ENCODE measurements around the gene MOSPD3.
"Not testable (repeated sequence)": the region's sequence is repeated elsewhere in the genome, so short reads cannot be mapped to it uniquely, and the experiment has no call there.

The MOSPD3 gene

GRCh38 chr7:100611983-100612729 lies at the start of gene MOSPD3:
MOSPD3 (plus strand) TSS chr7:100612540; CDS start chr7:100612792, 252 bp downstream.
- DNase-seq: peak; percentile 99

DNA sequence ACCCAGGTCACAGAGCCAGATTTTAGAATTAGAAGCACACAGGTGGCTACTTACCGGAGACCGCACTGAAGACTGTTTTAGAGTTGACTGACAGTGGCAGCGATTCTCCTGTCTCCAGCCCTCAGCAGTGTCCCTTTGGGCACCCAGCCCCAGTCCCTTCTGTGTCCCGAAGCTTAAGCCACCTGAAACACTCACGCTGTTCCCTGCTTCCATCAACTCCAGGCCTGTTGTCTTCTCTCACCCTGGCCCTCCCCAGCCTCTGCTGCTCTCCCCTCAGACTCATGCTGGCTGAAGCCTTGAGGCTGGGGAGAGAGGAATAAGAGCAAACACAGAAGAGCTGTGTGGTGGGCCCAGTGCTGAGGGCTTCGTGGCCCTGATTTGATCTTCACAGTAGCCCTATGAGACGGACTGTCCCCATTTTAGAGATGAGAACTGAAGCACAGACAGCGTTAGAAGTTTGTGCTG lies 49.2 kb upstream of the MOSPD3 start:
- no peak for DNase-seq

- peak; percentile 81 for DNase-seq
Measured at GRCh38 chr7:100563809-100564400, 48.4 kb upstream of the MOSPD3 start.

DNA sequence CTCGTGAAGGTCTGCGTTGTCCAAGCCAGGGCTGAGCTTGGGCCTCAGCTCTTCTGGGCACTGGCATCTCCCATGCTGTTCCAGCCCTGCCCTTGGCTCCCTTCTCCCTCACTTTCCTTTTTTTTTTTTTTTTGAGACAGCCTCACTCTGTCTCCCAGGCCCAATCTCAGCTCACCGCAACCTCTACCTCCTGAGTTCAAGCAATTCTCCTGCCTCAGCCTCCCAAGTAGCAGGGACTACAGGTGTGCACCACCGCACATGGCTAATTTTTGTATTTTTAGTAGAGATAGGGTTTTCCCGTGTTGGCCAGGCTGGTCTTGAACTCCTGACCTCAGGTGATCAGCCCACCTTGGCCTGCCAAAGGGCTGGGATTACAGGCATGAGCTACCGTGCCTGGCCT lies 47.9 kb upstream of the MOSPD3 start:
- DNase-seq: not testable (repeated sequence)

DNA sequence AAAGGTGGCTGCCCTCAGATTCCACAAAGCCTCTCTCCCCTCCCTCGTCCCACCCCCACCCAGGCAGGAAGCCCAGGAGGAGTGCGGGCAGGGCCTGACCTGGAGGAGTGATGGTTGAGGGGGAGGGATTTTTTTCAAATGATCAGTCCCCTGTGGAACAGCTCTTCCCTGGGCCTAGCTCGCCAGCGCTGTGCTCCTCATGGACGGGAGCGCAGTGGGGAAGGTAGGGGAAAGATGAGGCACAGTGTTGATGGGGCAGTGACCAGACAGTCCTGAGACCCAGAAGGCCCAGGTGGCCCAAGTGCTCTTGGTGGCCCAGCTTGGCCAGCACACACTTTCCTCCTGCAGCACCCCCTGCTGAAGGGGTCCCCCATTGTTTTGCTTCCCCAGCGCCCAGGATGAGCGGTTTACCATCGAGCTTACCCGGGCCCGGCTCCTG lies 47.2 kb upstream of the MOSPD3 start:
- DNase-seq: no peak

DNA sequence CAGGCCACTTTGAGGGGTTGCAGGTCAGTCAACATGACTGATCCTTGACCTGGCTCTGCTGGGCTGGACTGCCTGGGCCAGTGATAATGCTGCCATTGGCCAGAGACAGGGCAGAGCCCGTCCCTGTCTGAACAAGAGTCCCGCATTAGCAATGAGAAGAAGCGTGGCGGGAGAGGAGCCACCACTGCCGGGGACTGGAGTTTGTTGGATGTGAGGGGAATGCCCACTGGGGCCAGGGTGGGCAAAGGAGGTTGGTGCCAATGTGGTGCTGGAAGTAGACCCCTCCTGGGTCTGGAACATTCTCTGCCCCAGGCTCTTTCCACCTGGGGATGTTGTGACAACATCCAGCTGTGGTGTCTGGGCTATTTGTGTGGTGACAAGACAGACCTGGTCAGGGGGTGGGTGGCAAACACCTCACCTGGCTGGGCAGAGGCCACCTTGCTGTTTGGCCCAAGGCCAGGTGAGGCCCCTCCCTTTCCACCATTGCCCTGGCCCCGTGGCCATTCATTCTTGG lies 46.3 kb upstream of the MOSPD3 start:
- no peak for DNase-seq

DNA sequence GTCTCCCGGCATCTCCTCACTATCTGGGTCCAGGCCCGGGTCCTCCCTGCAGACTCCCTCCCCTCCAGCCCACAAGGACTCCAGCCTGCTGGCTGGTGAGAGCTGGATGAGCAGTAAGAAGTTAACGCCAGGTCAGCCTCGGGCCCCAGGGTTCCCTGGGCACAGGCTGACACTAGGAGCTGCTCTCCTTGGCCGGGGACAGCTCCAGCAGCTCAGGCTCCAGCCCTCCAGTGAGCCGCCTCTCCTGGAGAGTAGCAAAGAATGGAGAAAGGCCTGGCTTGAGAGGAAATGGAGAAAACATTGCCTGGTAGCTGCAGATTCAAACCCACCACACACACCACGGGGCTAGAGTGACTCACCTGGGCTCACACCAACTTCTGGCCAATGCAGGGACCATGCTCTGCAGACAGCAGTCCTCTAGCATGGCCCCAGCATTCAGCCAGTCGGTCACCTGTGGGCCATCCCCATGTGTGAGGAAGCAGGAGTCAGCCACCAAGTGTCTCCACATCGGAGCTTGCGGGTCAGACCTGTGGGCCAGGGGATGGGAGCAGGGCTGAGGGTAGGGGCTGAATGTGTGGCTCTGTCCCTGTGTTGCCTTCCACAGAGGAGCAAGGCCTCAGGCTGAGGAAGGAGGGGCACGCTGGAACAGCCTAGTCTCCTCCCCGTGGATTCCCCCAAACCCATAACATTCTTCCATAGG lies 45.2 kb upstream of the MOSPD3 start:
- no peak for DNase-seq

- DNase-seq: no peak
Measured at GRCh38 chr7:100567751-100568175, 44.6 kb upstream of the MOSPD3 start.

DNA sequence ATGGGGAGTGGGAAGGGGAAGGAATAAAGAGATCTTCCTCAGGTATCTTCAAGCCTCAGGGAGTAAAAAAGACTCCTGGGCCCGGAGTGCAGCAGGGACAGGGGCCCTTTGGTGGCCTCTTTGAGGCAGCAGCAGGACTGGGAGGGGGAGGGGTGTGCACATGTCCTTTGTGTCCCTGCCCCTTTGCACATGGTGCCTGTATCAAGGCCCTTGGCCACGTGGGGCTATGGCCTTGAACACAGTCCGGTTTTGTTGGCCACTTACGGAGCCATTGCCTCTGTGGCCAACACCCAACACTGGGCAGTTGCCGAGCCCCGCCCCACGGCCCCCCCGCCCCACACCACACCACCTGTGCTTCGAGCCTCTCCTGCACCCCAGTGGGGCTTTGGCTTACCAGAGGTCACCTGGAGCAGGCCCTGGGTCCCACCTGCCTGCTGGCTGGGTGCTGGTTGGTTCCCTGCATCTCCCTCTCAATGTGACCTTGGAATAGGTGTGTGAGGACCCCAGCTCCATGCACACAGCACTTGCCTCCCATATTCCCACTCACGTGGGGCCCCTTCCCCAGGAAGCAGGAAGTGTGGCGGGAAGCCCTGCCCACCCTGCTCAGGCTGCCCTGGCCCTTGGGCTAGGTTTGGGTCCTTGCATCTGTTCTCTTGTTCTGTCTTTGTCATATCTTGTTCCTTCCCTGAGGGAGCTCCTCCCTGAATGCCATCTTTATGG lies 44.0 kb upstream of the MOSPD3 start:
- DNase-seq: no peak

DNA sequence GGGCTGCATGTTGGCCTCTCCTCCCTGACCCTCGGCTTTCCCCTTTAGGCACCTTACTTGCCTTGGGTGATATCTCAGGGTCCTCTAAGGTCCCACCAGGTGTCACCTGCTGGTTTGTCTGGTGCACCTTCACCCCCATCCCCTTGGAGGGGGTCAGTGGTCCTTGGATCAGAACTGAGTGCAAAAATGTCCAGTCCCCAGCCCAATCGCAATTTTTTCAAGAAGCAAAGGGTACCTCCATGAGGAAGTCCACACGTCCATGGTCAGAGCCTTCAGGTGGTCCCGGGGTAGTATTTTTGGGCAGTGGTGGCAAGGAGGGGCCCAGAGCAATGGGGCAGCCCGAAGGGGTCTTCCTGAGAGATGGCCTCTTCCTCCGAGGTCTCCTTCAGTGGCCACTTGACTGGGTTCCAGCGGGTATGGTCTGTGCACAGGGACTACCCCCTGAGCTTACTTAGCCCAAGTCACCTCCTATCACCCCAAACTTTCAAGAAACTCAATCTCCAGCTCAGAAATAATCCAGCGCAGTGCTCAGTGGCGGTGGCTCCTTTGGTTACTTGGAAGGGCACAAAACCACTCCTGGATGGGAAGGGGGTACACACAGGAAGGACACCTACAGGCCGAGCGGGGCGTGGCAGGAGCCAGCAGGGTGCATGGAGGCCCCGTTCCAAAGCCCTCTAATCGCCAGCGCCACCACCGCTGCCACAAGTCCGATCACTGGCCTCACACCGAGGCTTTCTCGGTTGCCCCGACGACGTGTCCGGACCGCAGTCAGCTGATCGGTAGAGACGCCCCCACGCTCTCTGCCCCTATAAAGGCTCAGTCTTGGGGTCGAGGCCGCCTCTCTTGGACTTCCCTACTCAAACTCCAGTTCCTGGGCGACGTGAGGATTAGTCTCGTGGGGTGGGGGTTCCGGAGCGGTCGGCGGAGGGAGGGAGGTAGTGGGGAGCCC lies 43.2 kb upstream of the MOSPD3 start:
- DNase-seq: peak; percentile 58

DNA sequence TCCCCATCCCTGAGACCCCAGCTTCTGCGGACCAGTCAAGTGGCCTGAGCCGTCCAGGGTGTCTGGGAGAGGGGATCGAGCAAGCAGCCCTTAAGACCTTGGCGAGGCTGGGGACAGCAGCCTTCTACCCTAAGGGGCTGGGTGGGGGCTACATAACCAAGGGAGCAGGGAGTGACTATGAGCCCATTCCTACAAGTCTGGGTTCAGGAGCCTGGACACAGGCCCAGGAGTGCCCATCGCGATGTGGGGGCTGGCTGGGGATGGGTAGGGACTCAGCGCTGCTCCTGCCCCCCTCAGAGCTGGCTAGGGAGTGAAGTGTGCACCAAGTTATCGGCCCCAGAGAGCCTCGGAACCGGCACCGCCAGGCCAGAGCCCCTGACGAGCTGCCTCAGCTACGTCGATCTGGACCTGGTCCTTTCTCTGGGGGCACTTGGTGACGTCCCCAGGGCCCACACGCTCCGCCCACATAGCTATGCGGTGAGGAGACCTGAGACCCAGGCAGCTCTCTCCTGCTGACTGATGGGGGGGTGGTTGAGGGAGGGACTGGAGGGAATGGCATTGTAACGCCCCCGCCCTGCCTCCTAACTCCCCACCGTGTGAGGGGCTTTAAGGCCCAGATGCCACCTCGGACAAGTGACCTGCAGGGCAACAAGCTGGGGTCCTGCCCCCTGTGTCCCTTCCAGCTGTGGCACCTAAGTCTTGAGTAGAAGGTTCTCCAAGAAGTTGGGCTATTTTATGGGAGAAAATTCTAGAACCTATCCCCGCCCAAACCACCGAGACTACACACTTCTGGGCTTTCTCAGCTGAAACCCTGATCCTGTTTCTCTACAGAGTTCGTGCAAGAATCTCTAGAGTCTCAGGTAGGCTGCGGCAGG lies 41.1 kb upstream of the MOSPD3 start:
- no peak for DNase-seq

DNA sequence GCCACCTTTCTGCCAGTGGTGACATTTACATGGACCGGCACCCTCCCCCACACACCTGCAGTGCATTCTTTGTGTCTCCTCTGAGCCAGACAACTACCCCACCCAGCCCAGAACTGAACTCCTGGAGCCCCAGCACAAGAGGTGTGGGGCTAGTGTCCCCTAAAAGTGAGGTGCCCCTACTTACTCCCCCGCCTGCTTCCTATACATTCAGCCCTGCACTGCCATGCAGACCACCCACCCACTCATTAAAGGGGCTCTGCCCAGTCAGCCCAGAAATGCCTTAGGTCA lies 40.6 kb upstream of the MOSPD3 start:
- DNase-seq: no peak

DNA sequence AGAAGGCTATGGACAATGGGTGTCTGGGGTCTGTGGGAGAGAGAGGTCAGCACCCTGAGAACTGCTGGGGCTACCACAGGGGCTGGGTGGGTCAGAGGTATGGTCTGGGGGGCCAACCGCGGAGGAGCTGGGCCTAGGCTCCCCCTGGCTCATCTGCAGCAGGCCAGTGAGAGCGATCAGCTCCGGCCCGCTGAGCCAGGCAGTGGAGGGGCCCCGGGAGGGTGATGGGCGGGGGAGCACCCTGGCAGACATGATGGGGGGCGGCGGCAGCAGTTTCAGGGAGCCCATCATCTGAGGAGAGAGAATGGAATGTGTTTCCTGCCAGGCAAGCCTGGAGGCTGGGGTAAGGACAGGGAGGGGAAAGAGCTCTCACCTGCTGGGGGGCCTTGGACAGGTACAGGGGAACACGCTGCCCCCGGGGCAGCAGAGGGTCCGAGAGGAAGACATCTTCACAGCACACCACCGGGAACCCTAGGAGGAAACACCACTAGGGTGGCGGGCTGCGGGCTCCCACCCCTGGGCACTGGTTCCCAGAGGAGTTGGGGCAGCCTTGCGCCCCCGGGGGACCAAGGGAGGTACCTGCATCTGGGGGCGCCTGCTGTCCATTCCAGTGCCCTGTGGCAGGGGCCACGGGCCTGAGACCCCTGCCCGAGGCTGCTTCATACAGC lies 39.9 kb upstream of the MOSPD3 start:
- DNase-seq: no peak

- no peak for DNase-seq
Measured at GRCh38 chr7:100572949-100573675, 39.2 kb upstream of the MOSPD3 start.

DNA sequence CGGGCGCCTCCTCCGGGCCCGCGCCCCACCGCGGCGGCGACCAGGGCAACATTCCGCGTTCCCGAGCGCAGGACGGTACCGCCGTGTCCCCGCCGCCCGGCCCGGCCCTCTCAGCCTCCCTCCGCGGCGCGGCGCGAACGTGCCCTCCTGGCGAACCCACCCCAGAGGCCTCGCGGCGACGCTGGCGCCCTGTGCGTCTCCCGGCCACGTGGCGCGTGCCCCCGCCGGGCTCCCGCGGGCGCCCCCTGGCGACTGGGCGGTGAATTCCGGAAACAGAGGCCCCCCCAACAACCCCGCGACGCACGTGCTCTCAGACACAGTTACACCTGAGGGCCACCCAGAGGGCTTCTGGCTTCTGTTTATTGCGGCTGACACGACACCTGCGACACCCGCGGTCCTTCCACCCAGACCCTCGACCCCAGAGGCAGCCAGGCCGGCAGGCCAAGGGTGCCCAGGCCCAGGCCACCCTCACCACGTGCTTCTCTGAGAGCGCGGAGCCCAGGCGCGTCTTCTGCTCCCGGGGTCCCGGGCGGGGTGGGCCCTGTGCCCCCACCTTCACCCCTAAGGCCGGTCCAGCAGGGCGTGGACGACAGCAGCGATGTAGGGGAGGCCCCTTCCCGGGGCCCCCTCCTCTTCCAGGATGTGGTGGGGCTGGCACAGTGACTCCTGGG lies 38.5 kb upstream of the MOSPD3 start, which contains the start of gene SAP25:
TSS of gene SAP25 (minus strand) at position 210 of the 671 bp plus-strand sequence. CDS start at position 52, 158 bp downstream.
- DNase-seq: no peak

DNA sequence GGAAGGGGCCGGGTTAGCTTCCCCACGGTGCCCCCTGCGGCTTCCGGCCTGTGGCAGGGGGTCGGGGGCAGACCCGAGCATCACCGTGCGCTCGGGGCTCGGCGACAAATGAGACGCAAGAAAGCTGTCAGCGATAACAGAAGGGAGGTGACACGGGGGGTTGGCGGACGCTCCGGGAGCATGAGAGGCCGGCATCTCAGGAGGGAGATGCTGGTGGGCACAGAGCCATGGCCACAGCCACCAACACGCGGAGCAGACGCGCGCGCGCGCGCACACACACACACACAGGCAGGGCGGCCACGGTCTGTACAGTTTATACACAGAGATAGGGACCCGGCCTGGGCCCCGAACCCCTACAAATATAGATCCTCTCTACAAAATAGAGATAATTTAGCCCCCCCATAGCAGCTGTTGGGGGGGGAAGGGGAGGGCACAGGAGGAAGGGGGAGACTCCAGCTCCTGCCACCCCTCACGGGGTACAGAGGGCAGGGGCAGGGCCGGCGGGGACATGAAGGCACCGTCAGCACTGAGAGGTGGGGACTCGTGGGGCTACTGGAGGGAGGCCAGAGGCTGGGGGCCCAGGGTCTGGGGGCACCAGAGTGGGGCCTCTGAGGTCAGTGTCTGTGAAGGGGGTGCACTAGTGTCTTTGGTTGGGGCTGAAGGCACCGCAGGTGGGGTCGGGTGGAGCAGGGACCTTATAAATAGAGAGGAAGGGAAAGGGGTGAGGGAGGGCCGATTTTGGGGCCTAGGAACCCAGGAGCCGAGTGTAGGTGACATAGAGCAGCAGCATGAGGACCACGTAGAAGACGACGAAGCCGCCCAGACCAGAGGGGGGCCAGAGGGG lies 37.8 kb upstream of the MOSPD3 start:
- DNase-seq: no peak

- no peak for DNase-seq
Measured at GRCh38 chr7:100575206-100575631, 37.1 kb upstream of the MOSPD3 start.

All from activated CD4-positive, alpha-beta T cell treated with anti-CD3 and anti-CD28 coated beads, Interleukin-2, amount 50 U/mL, for 16 hours (primary cell).